Colonic mucosa (tissue), 4 donors: Measurements from ENCODE around the gene CD79B. TPM values are rescaled to one million over a fixed set of nuclear protein-coding genes. Genes with fewer than 3 reads are reported as not detected.

Source experiments
- DNase-seq: peaks from one replicate; pipeline ENCODE4 v3.0.0-alpha.2; 2020
- H3K27ac ChIP-seq: fragments of 200-600 bp; one replicate; pipeline ENCODE4 v1.8.0; 2021
- H3K27me3 ChIP-seq: fragments of 200-600 bp; one replicate; pipeline ENCODE4 v1.8.0; 2021
- H3K36me3 ChIP-seq: fragments of 200-600 bp; one replicate; pipeline ENCODE4 v1.8.0; 2021
- H3K4me1 ChIP-seq: fragments of 200-600 bp; one replicate; pipeline ENCODE4 v1.8.0; 2021; ENCODE audit warnings: mild to moderate bottlenecking
- H3K4me3 ChIP-seq: fragments of 200-600 bp; one replicate; pipeline ENCODE4 v1.8.0; 2021
- H3K9ac ChIP-seq, 2 donors: one replicate each; pipeline ENCODE4 v1.7.0; 2013; ENCODE audit warnings: control low read depth in 2 of 2, low read depth in 2 of 2, low read length in 2 of 2
- H3K9me3 ChIP-seq: fragments of 200-600 bp; one replicate; pipeline ENCODE4 v1.8.0; 2021
- CTCF ChIP-seq: fragments of 200-600 bp; IDR thresholded peaks from one replicate; pipeline ENCODE4 v1.8.0; 2022; ENCODE audit warnings: antibody characterized with exemption, mild to moderate bottlenecking
- intact Hi-C: fragments of 100-400 bp; cut with DNase I; formaldehyde crosslinking; loops from one replicate; pipeline ENCODE4 v1.14.1; 2022
- total RNA-seq, 2 donors: library from RNA; stranded (reverse); fragmentation: NEBNext Ultra II Directional in 1 of 2; extraction: Animal tissue kit (Norgen Biotek cat#: 25700) in 1 of 2; gene quantifications; one replicate each; pipeline ENCODE4 v1.2.1, GENCODE V29; 2021
- donor health status: healthy.
- donor health status: DM: no; HTN: no; CAD: no.
- donor health status: DM: no; HTN: no; CAD: no.

The CD79B gene
- 1 to 10 TPM; 1.5 to 1.7 TPM for total RNA-seq

GRCh38 chr17:63931981-63932561 lies at the start of gene CD79B:
Gene CD79B, minus strand, starts transcription at chr17:63932331. Its CDS starts 70 bp downstream, at chr17:63932261.
- no peak for TF ChIP-seq CTCF
- Histone ChIP-seq H3K36me3 (no peaks in the 10 kb centered on the region), H3K27me3 (no peaks in the 10 kb centered on the region), H3K4me3 (peak within 1 kb of the TSS; percentile 11), H3K9me3 (no peaks in the 10 kb centered on the region), H3K9ac (peak within 1 kb of the TSS; percentile 19 to 62), H3K4me1 (no peaks in the 10 kb centered on the region), H3K27ac (no peak within 1 kb of the TSS)
- intact Hi-C loops = no loop called here
- DNase-seq = no peak

GRCh38 chr17:63978272-63979200 lies 46.4 kb upstream of the CD79B start:
- no peak overlapping the region for H3K27ac ChIP-seq
- no peak overlapping the region for H3K9ac ChIP-seq
- H3K9me3 ChIP-seq = no peaks in the 10 kb centered on the region
- H3K27me3 ChIP-seq = no peaks in the 10 kb centered on the region
- H3K4me3 ChIP-seq = no peak overlapping the region
- intact Hi-C loops = no loop called here
- DNase-seq = no peak
- no peaks in the 10 kb centered on the region for H3K4me1 ChIP-seq
- no peak for TF ChIP-seq CTCF
- H3K36me3 ChIP-seq = no peaks in the 10 kb centered on the region

GRCh38 chr17:63976702-63977101 lies 44.6 kb upstream of the CD79B start:
- Histone ChIP-seq H3K4me1 (no peaks in the 10 kb centered on the region), H3K9me3 (no peaks in the 10 kb centered on the region), H3K9ac (no peak overlapping the region), H3K27me3 (no peaks in the 10 kb centered on the region), H3K27ac (no peak overlapping the region), H3K36me3 (no peaks in the 10 kb centered on the region), H3K4me3 (no peak overlapping the region)
- intact Hi-C loops = no loop called here
- no peak for TF ChIP-seq CTCF
- DNase-seq = no peak

- H3K4me3 ChIP-seq = no peak overlapping the region
- no peaks in the 10 kb centered on the region for H3K4me1 ChIP-seq
- no peak for TF ChIP-seq CTCF
- intact Hi-C loops = no loop called here
- no peak for DNase-seq
- no peaks in the 10 kb centered on the region for H3K36me3 ChIP-seq
- H3K9ac ChIP-seq = no peak overlapping the region
- no peak overlapping the region for H3K27ac ChIP-seq
- H3K9me3 ChIP-seq = no peaks in the 10 kb centered on the region
- no peaks in the 10 kb centered on the region for H3K27me3 ChIP-seq
Observed at GRCh38 chr17:63975541-63976092, 43.5 kb upstream of the CD79B start.

- no peak overlapping the region for H3K9ac ChIP-seq
- no peak overlapping the region for H3K4me3 ChIP-seq
- H3K36me3 ChIP-seq = no peaks in the 10 kb centered on the region
- H3K4me1 ChIP-seq = no peaks in the 10 kb centered on the region
- no peak for DNase-seq
- H3K27ac ChIP-seq = no peak overlapping the region
- no peak for TF ChIP-seq CTCF
- no peaks in the 10 kb centered on the region for H3K9me3 ChIP-seq
- no peaks in the 10 kb centered on the region for H3K27me3 ChIP-seq
- intact Hi-C loops = no loop called here
Observed at GRCh38 chr17:63974594-63975192, 42.6 kb upstream of the CD79B start.
